ENCODE measurements around the gene TSLP. TPM values are rescaled to one million over a fixed set of nuclear protein-coding genes. Genes with fewer than 3 reads are reported as not detected.
A peak's percentile ranks its signal among the peaks of the same experiment; 100 is the strongest.

TSLP gene
- under 1 TPM; 0.58 to 0.99 TPM for total RNA-seq

GRCh38 chr5:111071413-111071812, at the start of gene TSLP:
Gene TSLP (plus strand): TSS chr5:111071713. CDS start chr5:111071891, 178 bp downstream.
- H3K4me3 Mint-ChIP-seq: peak within 1 kb of the TSS; percentile 99
- ATAC-seq (ENCODE audit: low read depth) (no peak), DNase-seq (no peak)
- H3K36me3 Mint-ChIP-seq: peaks cover 3% of the 10 kb centered on the region
- H3K27ac Mint-ChIP-seq: no peak within 1 kb of the TSS
- no peaks in the 10 kb centered on the region for H3K9me3 Mint-ChIP-seq
- peaks cover 26% of the 10 kb centered on the region for H3K4me1 Mint-ChIP-seq
- POLR2A ChIA-PET: no interaction called here
- peaks cover 64% of the 10 kb centered on the region for H3K27me3 Mint-ChIP-seq

GRCh38 chr5:111022301-111022700, 49.2 kb upstream of the TSLP start:
- Mint-ChIP-seq H3K27me3 (peaks cover 7% of the 10 kb centered on the region), H3K4me3 (no peak overlapping the region), H3K9me3 (no peaks in the 10 kb centered on the region), H3K36me3 (no peaks in the 10 kb centered on the region), H3K4me1 (no peaks in the 10 kb centered on the region), H3K27ac (no peak overlapping the region)
- DNase-seq (no peak), ATAC-seq (ENCODE audit: low read depth) (no peak)
- POLR2A ChIA-PET: no interaction called here

GRCh38 chr5:111028865-111029264, 42.6 kb upstream of the TSLP start:
- H3K27me3 Mint-ChIP-seq: no peaks in the 10 kb centered on the region
- POLR2A ChIA-PET: no interaction called here
- DNase-seq (no peak), ATAC-seq (ENCODE audit: low read depth) (no peak)
- no peak overlapping the region for H3K27ac Mint-ChIP-seq
- no peak overlapping the region for H3K4me3 Mint-ChIP-seq
- H3K9me3 Mint-ChIP-seq: peaks cover 1% of the 10 kb centered on the region
- no peaks in the 10 kb centered on the region for H3K4me1 Mint-ChIP-seq
- H3K36me3 Mint-ChIP-seq: no peaks in the 10 kb centered on the region

GRCh38 chr5:111043712-111044506, 27.6 kb upstream of the TSLP start:
- ATAC-seq (ENCODE audit: low read depth) (no peak), DNase-seq (no peak)
- POLR2A ChIA-PET: no interaction called here
- H3K9me3 Mint-ChIP-seq: peaks cover 4% of the 10 kb centered on the region
- no peaks in the 10 kb centered on the region for H3K4me1 Mint-ChIP-seq
- no peak overlapping the region for H3K4me3 Mint-ChIP-seq
- peaks cover 10% of the 10 kb centered on the region for H3K27me3 Mint-ChIP-seq
- no peaks in the 10 kb centered on the region for H3K36me3 Mint-ChIP-seq
- no peak overlapping the region for H3K27ac Mint-ChIP-seq

- H3K27ac Mint-ChIP-seq: no peak overlapping the region
- H3K4me3 Mint-ChIP-seq: no peak overlapping the region
- POLR2A ChIA-PET: no interaction called here
- no peaks in the 10 kb centered on the region for H3K36me3 Mint-ChIP-seq
- no peaks in the 10 kb centered on the region for H3K4me1 Mint-ChIP-seq
- no peak for ATAC-seq (ENCODE audit: low read depth)
- no peak for DNase-seq
- H3K9me3 Mint-ChIP-seq: peaks cover 2% of the 10 kb centered on the region
- H3K27me3 Mint-ChIP-seq: peaks cover 23% of the 10 kb centered on the region
These were observed 13.4 kb upstream of the TSLP start for GRCh38 chr5:111058064-111058463.

GRCh38 chr5:111060169-111060568, 11.3 kb upstream of the TSLP start:
- H3K4me3 Mint-ChIP-seq: no peak overlapping the region
- H3K9me3 Mint-ChIP-seq: peaks cover 2% of the 10 kb centered on the region
- DNase-seq: no peak
- POLR2A ChIA-PET: no interaction called here
- peaks cover 32% of the 10 kb centered on the region for H3K27me3 Mint-ChIP-seq
- no peaks in the 10 kb centered on the region for H3K36me3 Mint-ChIP-seq
- ATAC-seq (ENCODE audit: low read depth): no peak
- no peaks in the 10 kb centered on the region for H3K4me1 Mint-ChIP-seq
- H3K27ac Mint-ChIP-seq: no peak overlapping the region

GRCh38 chr5:111061618-111062017, 9.9 kb upstream of the TSLP start:
- Mint-ChIP-seq H3K27ac (no peak overlapping the region), H3K4me3 (no peak overlapping the region), H3K27me3 (peaks cover 26% of the 10 kb centered on the region), H3K4me1 (no peaks in the 10 kb centered on the region), H3K36me3 (no peaks in the 10 kb centered on the region), H3K9me3 (no peaks in the 10 kb centered on the region)
- POLR2A ChIA-PET: no interaction called here
- DNase-seq (no peak), ATAC-seq (ENCODE audit: low read depth) (no peak)

- ATAC-seq (ENCODE audit: low read depth) (no peak), DNase-seq (no peak)
- H3K27ac Mint-ChIP-seq: no peak overlapping the region
- peaks cover 36% of the 10 kb centered on the region for H3K27me3 Mint-ChIP-seq
- no peak overlapping the region for H3K4me3 Mint-ChIP-seq
- H3K36me3 Mint-ChIP-seq: no peaks in the 10 kb centered on the region
- POLR2A ChIA-PET: no interaction called here
- H3K9me3 Mint-ChIP-seq: no peaks in the 10 kb centered on the region
- H3K4me1 Mint-ChIP-seq: no peaks in the 10 kb centered on the region
These were observed 7.7 kb upstream of the TSLP start for GRCh38 chr5:111063709-111064322.

- ATAC-seq (ENCODE audit: low read depth) (no peak), DNase-seq (no peak)
- no peaks in the 10 kb centered on the region for H3K9me3 Mint-ChIP-seq
- peaks cover 57% of the 10 kb centered on the region for H3K27me3 Mint-ChIP-seq
- H3K36me3 Mint-ChIP-seq: no peaks in the 10 kb centered on the region
- POLR2A ChIA-PET: no interaction called here
- H3K4me1 Mint-ChIP-seq: peaks cover 5% of the 10 kb centered on the region
- no peak overlapping the region for H3K4me3 Mint-ChIP-seq
- no peak overlapping the region for H3K27ac Mint-ChIP-seq
These were observed 5.1 kb upstream of the TSLP start for GRCh38 chr5:111066261-111066938.

- Mint-ChIP-seq H3K4me3 (no peak overlapping the region), H3K27me3 (peaks cover 70% of the 10 kb centered on the region), H3K4me1 (peaks cover 15% of the 10 kb centered on the region), H3K36me3 (peaks cover under 1% of the 10 kb centered on the region), H3K9me3 (no peaks in the 10 kb centered on the region), H3K27ac (no peak overlapping the region)
- no peak for ATAC-seq (ENCODE audit: low read depth)
- POLR2A ChIA-PET: no interaction called here
- DNase-seq: no peak
These were observed 3.3 kb upstream of the TSLP start for GRCh38 chr5:111068213-111068612.

GRCh38 chr5:111069839-111070238, 1.7 kb upstream of the TSLP start:
- Mint-ChIP-seq H3K27ac (no peak overlapping the region), H3K4me1 (peaks cover 25% of the 10 kb centered on the region), H3K4me3 (no peak overlapping the region), H3K9me3 (no peaks in the 10 kb centered on the region), H3K36me3 (peaks cover 3% of the 10 kb centered on the region), H3K27me3 (peaks cover 67% of the 10 kb centered on the region)
- DNase-seq (no peak), ATAC-seq (ENCODE audit: low read depth) (no peak)
- POLR2A ChIA-PET: no interaction called here

- DNase-seq (peak; percentile 51), ATAC-seq (ENCODE audit: low read depth) (peak; percentile 42)
- H3K36me3 Mint-ChIP-seq: peaks cover 3% of the 10 kb centered on the region
- H3K27me3 Mint-ChIP-seq: peaks cover 64% of the 10 kb centered on the region
- H3K4me3 Mint-ChIP-seq: peak overlapping the region; percentile 64
- H3K27ac Mint-ChIP-seq: no peak overlapping the region
- H3K9me3 Mint-ChIP-seq: no peaks in the 10 kb centered on the region
- peaks cover 25% of the 10 kb centered on the region for H3K4me1 Mint-ChIP-seq
- POLR2A ChIA-PET: no interaction called here
These were observed 1.0 kb upstream of the TSLP start for GRCh38 chr5:111070272-111071134.
